Left hindlimb (tissue), 1 donor: Measurements from ENCODE around the gene FAM118B.
"Not testable (repeated sequence)": the region's sequence is repeated elsewhere in the genome, so short reads cannot be mapped to it uniquely, and the experiment has no call there.

ENCODE experiments used
- DNase-seq: peaks from one replicate; pipeline ENCODE4 v3.0.0-alpha.2; 2018

FAM118B gene

GRCh38 chr11:126277780-126278179, 66.2 kb downstream of the FAM118B start:
- no peak for DNase-seq

- DNase-seq = no peak
These were observed 67.6 kb downstream of the FAM118B start for GRCh38 chr11:126279191-126279590.

- DNase-seq = no peak
These were observed 69.0 kb downstream of the FAM118B start for GRCh38 chr11:126280595-126280994.

DNA sequence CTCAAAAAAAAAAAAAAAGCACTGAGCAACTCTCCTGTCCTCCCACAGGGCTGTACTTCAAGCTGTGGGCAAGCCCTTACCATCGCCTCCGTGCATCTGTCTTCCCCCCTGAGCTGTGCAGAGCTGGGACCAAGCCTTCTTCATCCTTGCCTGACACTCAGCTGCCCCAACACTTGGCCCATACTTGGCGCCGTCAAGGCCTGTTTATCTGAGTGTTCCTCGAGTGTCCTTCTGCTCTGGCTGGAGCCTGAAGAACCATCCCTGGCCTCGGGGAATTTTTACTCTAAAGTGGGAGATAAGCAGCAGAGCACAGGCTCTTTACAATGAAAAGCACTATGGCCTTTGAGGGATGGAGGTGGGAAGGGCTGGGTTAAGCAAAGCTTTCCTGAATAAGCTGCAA, 69.7 kb downstream of the FAM118B start:
- DNase-seq = no peak

DNA sequence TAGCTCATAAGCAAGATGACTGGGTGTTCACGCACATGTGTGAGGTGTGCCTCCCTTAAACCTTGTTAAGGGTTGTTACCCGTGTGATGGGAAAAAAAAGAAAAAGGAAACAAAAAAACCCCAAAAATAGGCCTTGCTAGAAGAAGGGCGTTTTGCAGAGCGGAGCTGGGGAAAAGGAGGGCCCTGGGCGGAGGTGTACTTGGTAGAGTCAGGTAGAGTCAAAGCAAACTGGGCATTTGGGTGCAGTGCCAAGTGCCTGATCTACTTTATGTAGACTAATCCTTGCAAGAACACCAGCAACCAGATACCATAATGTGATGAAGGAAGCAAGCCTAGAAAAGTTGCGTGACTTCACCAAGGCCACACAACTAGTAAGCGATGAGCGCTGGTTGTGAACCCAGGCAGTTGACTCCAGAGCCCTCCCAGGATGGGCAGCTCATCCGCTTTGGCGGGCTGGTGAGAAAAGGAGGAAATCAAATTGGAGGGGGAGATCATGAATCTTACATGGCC, 70.1 kb downstream of the FAM118B start:
- DNase-seq = no peak

- DNase-seq = peak; percentile 83
These were observed 70.8 kb downstream of the FAM118B start for GRCh38 chr11:126282361-126282735.

DNA sequence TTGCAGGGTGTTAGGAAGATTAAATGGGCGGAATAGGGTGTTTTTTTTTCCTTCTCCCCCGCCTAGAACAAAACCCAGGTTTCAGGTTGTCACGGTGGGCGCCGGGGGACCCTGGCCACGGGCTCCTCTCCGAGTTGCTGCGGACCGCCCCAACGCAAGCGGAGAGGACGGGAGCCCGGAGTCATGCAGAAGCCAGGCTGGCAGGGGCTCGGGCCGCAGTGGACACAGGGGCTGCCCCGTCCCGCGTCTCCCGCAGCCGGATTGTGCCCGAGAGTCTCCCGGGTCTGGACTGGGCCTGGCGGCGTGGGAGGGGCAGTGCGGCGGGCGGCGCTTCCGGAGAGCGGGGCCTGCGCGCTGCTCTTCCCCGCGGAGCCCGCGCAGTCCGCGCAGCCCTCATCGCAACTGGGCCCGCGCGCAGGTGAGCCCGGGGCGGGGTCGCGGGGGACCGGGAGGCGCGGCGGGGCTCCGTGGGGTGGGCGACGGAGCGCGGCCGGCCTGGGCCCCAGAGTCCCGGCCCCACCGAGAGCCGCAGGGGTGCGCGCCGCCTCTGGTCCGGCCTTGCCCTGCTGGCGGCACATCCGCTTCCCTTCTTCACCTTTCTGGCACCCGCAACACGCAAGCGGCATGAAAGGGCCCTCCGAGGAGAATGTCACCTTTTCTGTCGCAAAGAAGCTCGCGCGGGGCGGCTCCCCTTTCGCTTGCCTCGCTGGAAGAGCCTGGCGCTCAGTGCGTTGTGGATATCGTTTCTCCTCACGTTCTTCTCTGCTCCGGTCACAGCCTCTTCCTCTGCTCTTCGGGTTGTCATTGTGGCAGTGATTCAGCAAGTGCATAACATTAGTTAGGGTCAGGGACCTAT, 71.4 kb downstream of the FAM118B start, which contains the start of gene TIRAP:
Gene TIRAP, plus strand, starts transcription at position 358 of the 856 bp plus-strand sequence. CDS start 7,802 bp downstream, outside the sequence.
- DNase-seq = peak; percentile 79

- DNase-seq = no peak
These were observed 73.2 kb downstream of the FAM118B start for GRCh38 chr11:126284829-126285228.

DNA sequence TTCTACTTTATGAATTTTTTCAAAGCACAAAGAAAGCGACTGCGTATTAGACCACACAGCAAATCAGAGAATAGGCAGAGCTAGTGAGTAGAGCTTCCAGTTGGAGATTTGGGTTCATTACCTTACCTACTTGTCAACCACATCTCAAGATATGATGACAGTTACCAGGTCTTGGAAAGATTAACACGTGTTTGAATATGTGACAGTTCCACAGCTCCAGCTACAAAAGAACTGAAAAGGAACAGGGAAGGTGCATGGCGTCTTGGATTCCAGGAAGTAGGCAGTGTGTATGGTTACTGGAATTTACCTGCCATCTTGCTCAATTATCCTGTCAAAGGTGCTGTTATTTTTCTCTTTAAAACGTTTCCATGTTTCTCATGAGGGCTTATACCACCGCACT, 76.7 kb downstream of the FAM118B start:
- no peak for DNase-seq

- no peak for DNase-seq
These were observed 79.3 kb downstream of the FAM118B start for GRCh38 chr11:126290887-126291286.

DNA sequence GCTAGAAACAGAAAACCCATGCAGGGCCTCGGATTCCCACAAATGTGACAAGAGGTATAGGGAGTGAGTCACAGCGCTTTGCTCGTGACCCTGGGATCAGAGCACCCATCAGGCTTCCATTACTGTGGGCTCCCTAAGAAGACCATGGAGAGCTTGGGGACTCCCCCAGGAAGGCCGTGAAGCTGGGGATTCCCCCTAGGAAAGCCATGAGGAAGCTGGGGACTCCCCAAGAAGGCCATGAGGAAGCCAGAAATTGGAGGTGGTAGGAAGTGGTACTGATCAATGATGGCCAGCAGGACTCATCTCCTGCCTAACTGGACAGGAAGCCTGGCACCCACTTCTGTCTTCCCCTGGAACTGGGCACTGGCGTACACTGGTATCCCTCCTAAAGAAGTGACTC, 82.1 kb downstream of the FAM118B start:
- no peak for DNase-seq

GRCh38 chr11:126297004-126297403, 85.4 kb downstream of the FAM118B start:
- DNase-seq = no peak

DNA sequence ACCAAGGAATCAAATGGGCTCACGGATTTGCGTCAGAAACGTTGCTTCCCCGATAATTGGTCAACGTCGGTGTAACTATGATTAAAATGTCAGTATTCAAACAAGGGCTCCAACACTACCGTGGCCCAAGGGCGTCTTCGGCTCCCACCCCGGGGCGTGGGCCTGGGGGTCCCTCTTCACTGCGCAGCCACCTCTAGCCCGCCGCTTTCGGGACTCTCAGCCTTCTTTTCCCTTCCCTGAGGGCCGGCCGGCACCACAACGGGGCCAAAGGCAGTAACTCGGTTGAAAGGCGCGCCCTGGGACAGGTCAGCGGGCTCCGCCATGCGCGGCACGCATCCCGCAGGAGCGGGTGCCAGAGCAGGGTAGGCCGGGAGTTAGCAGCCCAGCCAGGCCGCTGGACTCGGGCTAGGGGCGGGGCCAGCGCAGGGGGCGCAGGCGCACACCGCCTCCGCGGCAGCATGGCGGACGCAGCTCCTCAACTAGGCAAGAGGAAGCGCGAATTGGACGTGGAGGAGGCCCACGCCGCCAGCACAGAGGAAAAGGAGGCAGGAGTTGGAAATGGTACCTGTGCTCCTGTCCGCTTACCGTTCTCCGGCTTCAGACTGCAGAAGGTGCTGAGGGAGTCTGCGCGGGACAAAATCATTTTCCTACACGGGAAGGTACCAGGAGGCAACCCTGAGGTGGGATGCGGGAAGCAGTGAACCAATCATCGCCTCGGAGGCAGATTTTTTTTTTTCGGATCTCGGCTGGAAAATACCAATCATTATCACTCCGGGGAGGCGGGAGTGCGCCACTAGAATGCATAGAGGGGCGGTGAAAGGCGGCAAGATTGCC, 92.3 kb downstream of the FAM118B start, which contains the start of gene DCPS:
Gene DCPS, plus strand, starts transcription at position 438 of the 834 bp plus-strand sequence. Its CDS starts 21 bp downstream, at position 459.
- DNase-seq = peak; percentile 95

DNA sequence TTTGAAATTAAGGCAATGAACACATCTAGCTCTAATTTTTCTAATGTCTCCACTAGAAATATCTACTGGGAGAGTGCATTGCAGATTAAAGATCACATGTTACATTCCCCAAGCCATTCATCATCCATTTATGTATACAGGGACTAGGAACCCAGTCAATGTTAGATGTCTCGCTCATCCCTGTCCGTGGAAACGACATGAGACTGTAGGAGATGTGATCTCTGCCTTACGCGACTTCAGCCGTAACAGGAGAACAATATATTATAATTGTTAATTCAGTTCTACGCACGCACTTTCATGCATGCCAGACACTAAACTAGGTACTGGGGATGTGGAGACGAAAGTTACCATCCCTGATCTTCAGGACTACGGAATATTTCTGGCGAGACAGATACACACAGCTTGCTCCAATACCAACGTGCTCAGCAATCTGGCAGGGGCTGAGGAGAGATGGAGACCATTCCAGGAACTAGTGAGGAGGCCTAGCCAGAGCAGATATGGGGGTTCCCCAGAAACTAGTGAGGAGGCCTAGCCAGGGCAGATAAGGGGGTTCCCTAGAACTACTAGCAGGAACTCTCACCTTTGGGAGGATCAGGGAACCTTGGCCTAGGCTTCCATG, 93.0 kb downstream of the FAM118B start:
- DNase-seq = peak; percentile 11

DNA sequence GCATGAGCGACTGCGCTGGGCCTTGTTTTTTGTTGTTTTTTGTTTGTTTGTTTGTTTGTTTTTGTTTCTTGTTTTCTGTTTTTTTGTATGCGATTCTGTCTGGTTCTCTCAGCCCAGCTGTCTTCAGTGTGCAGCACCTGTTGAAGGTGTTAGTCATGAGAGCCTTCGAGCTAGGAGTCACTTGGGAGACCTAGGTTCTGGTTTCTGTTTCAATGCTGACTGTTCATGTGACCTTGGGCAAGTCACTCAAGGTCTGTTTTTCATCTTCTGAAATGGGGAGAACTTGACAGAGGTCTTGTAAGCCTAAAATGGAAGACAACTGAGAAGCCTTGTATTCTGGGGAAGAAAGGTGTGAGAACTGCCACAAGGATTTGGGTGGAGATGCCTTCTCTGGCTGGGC, 94.1 kb downstream of the FAM118B start:
- peak; percentile 10 for DNase-seq

GRCh38 chr11:126307706-126308105, 96.1 kb downstream of the FAM118B start:
- DNase-seq = peak; percentile 42

- peak; percentile 30 for DNase-seq
These were observed 96.7 kb downstream of the FAM118B start for GRCh38 chr11:126308271-126308671.

DNA sequence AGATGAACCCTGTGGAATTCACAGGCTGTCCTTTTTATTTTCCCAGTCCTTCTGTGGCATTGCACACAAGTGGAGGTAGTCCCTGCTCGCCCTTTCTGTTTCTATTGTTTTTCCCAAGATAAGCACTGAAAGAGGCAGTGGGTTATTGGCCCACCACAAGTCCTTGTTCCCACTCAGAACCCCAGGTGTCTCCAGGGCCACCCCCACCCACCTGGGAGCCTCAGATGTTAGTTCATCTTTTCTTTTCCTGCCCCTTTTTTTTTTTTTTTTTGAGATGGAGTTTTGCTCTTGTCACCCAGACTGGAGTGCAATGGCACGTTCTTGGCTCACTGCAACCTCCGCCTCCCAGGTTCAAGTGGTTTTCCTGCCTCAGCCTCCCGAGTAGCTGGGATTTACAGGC, 97.2 kb downstream of the FAM118B start:
- DNase-seq = not testable (repeated sequence)

GRCh38 chr11:126310200-126310991, 98.8 kb downstream of the FAM118B start:
- peak; percentile 84 for DNase-seq

DNA sequence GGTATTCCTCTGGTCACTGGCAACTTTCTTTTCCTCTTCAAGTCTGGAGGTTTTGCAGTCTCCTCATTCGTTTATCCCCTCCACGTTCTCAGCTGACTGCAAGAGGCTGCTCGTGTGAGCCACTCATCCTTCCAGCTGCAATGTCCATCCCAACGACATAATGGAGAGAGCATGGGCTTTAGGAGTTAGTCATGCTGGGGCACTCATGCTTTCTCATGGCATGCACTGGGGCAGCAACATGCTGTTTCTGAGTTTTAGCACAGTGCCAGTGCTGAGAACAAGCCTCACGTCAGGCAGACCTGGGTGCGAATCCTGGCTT, 99.4 kb downstream of the FAM118B start:
- no peak for DNase-seq

DNA sequence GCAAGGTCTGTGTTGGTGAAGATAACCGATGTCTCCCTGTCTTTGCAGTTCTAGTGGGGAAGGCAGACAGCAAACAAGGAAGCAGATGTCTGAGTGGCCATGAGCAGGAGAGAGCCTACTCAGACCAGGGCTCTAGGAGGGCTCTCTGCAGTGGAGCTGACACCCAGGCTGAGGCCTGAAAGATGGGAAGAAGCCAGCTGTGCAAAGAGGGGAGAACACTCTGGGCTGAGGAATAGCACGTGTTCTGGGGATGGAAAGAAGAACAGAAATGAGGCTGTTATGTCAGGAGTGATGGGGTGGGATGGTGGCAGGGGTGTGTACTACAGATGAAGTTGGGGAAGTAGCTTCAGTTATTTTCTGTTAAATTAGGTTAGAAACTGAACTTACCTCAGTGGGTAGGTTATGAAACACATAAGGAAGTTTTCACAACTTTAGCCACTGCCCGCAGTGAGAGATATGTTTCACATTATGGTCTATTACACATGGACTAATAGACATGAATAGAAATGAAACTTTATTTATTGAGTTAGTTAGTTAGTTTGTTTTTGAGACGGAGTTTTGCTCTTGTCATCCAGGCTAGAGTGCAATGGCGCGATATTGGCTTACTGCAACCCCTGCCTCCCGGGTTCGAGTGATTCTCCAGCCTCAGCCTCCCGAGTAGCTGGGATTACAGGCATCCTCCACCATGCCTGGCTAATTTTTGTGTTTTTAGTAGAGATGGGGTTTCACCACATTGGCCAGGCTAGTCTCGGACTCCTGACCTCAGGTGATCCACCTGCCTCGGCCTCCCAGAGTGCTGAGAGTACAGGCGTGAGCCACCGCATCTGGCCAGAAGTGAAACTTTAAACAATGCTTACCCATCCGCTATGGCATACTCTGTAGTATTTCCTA, 100.1 kb downstream of the FAM118B start:
- DNase-seq = no peak
